DMS114 treated with DMSO at 0.1 percent for 48 hours (cell line): ENCODE results near the gene GPR143.
"Not testable (repeated sequence)": the region's sequence is repeated elsewhere in the genome, so short reads cannot be mapped to it uniquely, and the experiment has no call there.

Experiments
- DNase-seq: peaks from one replicate; lab custom pipeline; 2025; ENCODE audit not compliant: unreplicated experiment; lab: John Stamatoyannopoulos, UW

The GPR143 gene

GRCh38 chrX:9770319-9770718, 4.7 kb upstream of the GPR143 start:
- no peak for DNase-seq

DNA sequence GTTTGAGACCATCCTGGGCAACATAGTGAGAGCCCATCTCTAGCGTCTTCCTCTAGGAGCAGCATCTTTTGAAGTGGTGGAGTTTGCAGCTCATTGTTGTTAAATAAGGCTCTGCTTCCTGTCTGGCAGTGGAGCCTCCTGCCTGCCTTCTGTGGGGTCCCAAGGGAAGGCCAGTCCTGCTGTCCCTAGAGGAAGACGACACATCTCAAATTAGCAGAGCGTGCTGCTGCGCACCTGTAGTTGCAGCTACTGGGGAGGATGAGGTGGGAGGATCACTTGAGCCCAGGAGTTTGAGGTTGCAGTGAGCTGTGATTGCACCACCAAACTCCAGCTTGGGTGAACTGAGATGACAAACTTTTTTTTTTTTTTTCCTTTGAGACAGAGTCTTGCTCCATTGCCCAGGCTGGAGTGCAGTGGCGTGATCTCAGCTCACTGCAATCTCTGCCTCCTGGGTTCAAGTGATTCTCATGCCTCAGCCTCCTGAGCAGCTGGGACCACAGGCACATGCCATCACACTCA, 2.7 kb upstream of the GPR143 start:
- DNase-seq: not testable (repeated sequence)

- no peak for DNase-seq
Measured at GRCh38 chrX:9767375-9767774, 1.7 kb upstream of the GPR143 start.

GRCh38 chrX:9765072-9765736, 443 bp downstream of the GPR143 start:
- DNase-seq: no peak

GRCh38 chrX:9759337-9759736, 6.3 kb downstream of the GPR143 start:
- DNase-seq: no peak

GRCh38 chrX:9758021-9758638, 7.5 kb downstream of the GPR143 start:
- DNase-seq: no peak

DNA sequence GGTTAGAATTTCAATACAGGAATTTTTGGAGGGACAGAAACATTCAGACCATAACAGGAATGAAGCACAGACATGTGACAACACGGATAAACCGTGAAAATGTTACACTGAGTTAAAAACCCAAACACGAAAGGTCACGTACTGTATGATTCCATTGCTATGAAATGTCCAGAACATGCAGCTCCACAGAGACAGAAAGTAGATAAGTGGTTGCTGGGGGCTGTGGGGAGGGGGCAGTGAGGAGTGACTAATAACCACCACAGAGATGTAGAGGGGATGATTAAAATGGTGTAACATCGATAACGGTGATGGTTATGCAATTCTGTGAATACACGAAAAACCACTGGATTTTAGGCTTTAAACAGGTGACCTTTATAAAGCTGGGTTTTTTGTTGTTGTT, 8.3 kb downstream of the GPR143 start:
- DNase-seq: no peak

GRCh38 chrX:9749146-9749692, 16.4 kb downstream of the GPR143 start:
- no peak for DNase-seq

- DNase-seq: no peak
Measured at GRCh38 chrX:9747644-9748043, 18.0 kb downstream of the GPR143 start.

GRCh38 chrX:9746148-9746888, 19.3 kb downstream of the GPR143 start:
- DNase-seq: no peak

DNA sequence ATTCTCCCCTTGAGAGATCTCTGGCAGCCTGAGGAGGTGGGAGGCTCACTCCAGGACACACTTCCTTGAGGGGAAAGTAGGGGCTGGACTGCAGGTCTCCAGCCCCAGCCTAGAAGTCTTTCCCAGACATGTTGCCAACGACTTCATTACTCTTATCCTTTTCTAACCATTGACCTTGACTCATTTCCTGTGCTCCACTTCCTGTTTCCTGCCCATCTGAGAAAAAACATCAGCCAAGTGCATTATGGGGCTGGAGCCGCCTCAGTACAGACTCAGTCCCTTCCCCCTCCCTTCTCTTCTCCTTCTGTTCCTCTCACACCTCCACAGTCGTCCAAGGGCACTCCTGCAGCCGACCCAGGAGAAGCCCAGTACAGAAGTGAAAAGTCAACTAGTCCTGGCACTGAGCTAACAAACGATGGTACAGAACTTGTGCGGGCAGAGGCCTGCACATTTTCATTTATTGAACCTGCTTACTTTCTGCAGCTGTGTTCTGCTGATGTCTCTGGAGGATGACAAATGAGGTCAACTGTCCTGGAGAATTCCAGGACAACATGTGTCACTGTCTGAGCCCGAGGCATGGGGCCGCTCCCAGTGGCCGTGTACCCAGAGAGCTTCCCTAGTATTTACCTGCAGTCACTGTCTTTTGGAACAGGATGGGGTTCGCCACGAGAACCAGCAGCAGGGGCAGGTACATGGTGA, 20.1 kb downstream of the GPR143 start:
- DNase-seq: no peak

GRCh38 chrX:9739130-9739529, 26.5 kb downstream of the GPR143 start:
- no peak for DNase-seq

GRCh38 chrX:9738151-9738550, 27.5 kb downstream of the GPR143 start:
- no peak for DNase-seq

GRCh38 chrX:9737363-9737762, 28.3 kb downstream of the GPR143 start:
- no peak for DNase-seq

- no peak for DNase-seq
Measured at GRCh38 chrX:9730752-9731151, 34.9 kb downstream of the GPR143 start.

DNA sequence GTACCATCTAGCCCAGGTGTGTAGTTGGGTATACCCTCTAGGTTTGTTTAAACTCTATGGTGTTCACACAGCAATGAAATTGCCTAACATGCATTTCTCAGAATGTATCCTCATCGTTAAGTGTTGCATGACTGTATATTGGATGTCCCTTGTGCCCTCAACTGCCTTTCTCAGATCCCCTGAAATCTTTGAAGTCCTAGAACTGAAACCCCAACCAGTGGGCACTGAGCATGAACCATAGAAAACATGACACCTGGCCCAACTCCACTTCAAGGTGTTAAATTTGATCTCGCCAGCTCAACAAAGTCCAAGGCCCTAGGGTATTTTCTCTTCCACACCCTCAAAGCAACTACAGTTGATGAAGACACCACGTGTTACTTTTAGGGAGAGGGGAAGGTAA, 35.6 kb downstream of the GPR143 start:
- DNase-seq: no peak

DNA sequence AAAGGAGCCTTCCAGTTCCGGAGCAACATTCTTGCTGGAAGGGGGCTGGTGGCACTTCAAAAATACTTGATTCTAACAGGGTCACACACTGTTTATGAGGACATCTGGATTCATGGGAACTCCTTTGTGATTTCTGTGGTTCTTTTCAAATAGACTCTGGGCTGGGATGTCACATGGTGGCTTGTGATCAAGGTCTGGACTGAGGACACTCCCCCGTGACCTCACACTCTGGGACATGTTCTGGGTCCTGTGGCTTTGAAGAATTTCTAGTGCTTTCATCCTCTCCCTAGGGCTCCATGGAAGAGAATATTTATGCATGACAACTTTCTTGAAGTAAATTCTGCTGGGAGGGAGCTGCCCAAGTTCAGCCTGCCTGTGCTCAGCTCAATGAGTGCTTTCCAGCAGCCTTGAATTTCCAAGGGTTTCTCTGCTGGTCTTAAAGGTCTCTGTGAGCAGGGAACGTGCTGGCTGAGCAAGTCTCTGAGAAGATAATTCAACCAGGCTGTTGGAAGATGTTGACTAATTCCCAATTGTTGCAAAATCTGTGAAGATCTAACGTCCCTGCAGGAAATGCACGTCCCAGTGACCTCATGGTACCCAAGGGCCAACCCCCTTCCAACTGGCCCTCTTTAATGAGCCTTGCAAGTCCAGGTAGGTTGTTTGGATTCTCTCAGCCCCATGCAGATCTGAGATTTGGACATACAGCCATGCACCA, 36.3 kb downstream of the GPR143 start:
- DNase-seq: no peak

DNA sequence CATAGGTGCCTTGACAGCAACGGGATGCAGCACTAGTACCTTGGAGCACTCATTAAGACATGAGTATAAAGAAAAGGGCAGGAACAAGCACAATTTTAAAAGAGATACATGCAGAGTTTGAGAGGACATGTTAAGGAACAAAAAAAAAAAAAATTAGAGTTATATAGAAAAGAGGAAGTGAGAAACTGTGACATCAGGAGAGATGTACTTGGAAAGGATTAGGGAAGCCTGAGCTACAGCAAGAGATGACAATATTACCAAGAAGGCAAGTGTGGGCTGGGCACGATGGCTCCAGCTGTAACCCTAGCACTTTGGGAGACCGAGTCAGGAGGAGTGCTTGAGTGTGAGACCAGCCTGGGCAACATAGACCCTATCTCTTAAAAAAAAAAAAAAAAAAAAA, 37.4 kb downstream of the GPR143 start:
- no peak for DNase-seq

GRCh38 chrX:9724711-9725110, 40.9 kb downstream of the GPR143 start:
- no peak for DNase-seq

GRCh38 chrX:9717376-9717775, 48.3 kb downstream of the GPR143 start:
- DNase-seq: no peak

DNA sequence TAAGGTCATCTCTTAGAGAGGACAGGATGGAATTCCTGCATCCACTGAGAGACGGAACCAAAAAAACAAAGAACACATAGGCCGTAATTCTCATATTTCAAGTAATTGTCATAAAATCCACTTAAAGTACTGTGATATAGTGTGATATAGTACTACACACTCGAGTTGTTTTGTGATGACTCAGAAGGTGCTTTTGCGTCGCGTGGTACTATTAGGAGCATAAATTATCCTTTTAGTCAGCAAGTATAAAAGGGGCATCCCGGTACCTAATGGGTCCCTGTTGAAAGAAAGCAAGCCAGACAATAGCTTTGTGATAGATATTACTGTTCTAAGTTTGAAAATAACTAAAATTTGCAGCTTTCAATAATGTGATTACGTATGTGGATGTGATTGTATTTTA, 55.3 kb downstream of the GPR143 start:
- DNase-seq: no peak
